RCC 7860 (cell line): Measurements from ENCODE around the gene PAF1.
A peak's percentile ranks its signal among the peaks of the same experiment; 100 is the strongest.

ENCODE experiments used
- DNase-seq: peaks from one replicate; pipeline ENCODE4 v3.0.0-alpha.2; 2015; ENCODE audit warnings: low spot score
- FAIRE-seq: peaks from 2 replicates; lab custom pipeline; 2012; peaks lifted over from hg19 to GRCh38; lab: Jason Lieb, UNC

Gene PAF1

GRCh38 chr19:39417463-39418181, 26.7 kb upstream of the PAF1 start:
- DNase-seq, result no peak
- FAIRE-seq, result no peak

- FAIRE-seq, result no peak
- DNase-seq, result no peak
Observed at GRCh38 chr19:39416152-39417120, 25.5 kb upstream of the PAF1 start.

GRCh38 chr19:39415111-39416046, 24.5 kb upstream of the PAF1 start:
- no peak for FAIRE-seq
- no peak for DNase-seq

- FAIRE-seq, result no peak
- no peak for DNase-seq
Observed at GRCh38 chr19:39413911-39414608, 23.2 kb upstream of the PAF1 start.

GRCh38 chr19:39413272-39413910, 22.5 kb upstream of the PAF1 start:
- DNase-seq, result no peak
- no peak for FAIRE-seq

GRCh38 chr19:39412867-39413271, 22.0 kb upstream of the PAF1 start:
- DNase-seq (no peak), FAIRE-seq (no peak)

GRCh38 chr19:39412100-39412866, 21.4 kb upstream of the PAF1 start, which contains the start of gene PLEKHG2:
TSS of gene PLEKHG2 (plus strand) at chr19:39412669. CDS start at chr19:39414087, 1,418 bp downstream.
- DNase-seq (peak; percentile 99), FAIRE-seq (peak; percentile 92)

GRCh38 chr19:39411832-39412099, 20.9 kb upstream of the PAF1 start:
- DNase-seq, result no peak
- FAIRE-seq, result no peak

- DNase-seq (peak; percentile 42), FAIRE-seq (no peak)
Observed at GRCh38 chr19:39411081-39411831, 20.4 kb upstream of the PAF1 start.

- no peak for FAIRE-seq
- DNase-seq, result no peak
Observed at GRCh38 chr19:39410831-39411080, 19.9 kb upstream of the PAF1 start.

GRCh38 chr19:39410017-39410830, 19.3 kb upstream of the PAF1 start:
- DNase-seq (no peak), FAIRE-seq (no peak)

- FAIRE-seq (no peak), DNase-seq (no peak)
Observed at GRCh38 chr19:39409208-39410016, 18.5 kb upstream of the PAF1 start.

GRCh38 chr19:39408392-39409207, 17.7 kb upstream of the PAF1 start:
- DNase-seq (no peak), FAIRE-seq (no peak)

GRCh38 chr19:39407660-39408391, 16.9 kb upstream of the PAF1 start:
- no peak for DNase-seq
- FAIRE-seq, result no peak

- DNase-seq, result no peak
- FAIRE-seq, result no peak
Observed at GRCh38 chr19:39407410-39407659, 16.4 kb upstream of the PAF1 start.
